Embryonic facial prominence (tissue), 1 donor: ENCODE data around the gene ANKMY2.
"Not testable (repeated sequence)": the region's sequence is repeated elsewhere in the genome, so short reads cannot be mapped to it uniquely, and the experiment has no call there.

Experiments used
- DNase-seq: peaks from one replicate; pipeline ENCODE4 v3.0.0-alpha.2; 2016; ENCODE audit errors: extremely low spot score

The ANKMY2 gene

DNA sequence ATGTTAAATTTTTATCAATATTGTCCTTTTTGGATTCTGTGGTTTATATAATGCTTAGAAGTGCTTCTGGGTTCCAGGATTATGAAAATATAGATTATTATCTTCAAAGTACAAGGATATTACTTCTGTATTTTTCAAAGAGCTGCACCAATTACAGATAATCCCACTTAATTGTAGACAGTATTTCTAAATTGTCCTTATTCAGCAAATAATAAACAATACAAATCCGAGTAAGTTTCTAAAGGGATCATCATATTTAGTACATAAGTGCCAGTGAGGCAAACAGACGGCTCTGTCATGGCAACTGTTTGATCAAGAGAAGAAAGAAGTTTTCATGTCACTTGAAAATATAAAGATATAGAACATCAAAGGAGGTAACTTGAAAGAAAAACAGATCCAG is 19.2 kb downstream of the ANKMY2 start:
- DNase-seq: no peak

DNA sequence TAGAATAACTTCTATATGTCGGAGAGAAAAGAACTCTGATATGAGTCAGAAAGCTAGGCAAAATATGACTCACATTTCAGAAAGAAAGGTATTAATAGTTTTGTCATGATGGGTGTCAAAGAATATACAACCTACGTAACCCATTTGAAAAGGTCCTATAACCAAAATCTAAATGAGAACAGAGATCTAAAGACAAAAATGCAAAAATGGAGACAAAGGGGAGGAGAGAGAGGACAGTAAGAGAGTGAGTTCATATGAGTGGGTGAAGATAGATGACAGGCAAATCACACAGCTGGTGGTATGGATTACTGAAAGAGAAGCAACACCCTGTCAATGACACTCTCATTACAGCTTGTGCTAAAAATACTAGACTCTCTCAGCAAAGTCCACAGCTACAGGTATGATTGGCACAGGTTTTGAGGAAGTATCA is 25.6 kb downstream of the ANKMY2 start:
- DNase-seq: no peak

DNA sequence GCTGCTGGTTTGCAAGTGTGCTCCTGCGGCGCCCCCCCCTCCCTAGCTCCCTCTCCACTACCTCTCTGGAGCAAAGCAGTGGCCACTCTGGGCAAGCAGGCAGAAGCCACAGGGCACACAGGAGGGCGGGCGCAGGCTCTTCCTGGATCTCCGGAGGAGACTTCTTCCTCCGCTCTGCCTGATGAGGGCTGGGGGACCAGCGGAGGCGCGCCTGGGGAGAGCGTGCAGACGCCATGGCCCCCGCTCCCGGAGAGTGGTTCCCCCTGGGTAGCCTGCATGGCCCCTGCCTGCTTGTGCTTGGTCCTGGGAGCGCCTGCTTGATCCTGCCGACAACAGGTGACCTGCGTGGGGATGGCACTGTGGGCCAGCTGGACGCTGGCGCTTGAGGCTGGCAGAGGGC is 29.0 kb downstream of the ANKMY2 start:
- DNase-seq: no peak

DNA sequence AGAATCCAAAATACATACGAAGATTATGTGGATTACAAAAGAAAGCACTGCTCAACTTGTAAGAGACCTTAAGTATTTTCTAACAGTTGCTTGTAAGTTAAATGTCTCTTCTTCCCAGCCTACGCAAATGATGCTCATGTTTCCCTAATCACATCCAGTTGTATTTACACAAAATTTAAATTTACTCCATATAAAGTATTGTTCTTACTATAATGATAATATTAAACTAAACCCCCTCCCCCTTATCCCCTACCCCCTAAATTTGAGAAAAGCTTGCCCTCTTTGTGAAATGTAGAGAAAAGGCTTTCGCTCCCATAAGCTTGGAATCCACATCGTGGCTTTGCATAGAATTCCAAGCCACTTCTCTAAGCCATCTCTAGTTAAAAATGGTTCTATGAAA is 29.4 kb downstream of the ANKMY2 start:
- no peak for DNase-seq

DNA sequence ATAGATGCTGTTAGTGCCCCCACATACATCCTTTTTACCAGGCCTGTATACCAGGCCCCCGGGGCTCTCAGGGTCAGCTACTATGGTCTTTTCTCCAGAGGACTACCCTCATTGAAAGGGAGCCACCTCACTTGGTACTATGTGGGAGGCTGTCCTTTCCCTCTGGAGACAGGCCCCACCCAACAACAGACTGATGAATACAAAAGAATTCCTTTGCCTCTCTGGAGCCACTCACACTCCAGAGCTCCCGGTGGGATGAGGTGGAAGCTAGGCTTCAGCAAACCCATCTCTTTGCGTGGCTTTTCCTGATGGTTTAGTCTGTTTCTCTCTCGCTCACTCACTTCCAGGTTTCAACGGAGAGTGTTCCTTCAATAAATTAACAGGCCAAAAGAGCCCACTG is 30.3 kb downstream of the ANKMY2 start:
- DNase-seq: no peak

DNA sequence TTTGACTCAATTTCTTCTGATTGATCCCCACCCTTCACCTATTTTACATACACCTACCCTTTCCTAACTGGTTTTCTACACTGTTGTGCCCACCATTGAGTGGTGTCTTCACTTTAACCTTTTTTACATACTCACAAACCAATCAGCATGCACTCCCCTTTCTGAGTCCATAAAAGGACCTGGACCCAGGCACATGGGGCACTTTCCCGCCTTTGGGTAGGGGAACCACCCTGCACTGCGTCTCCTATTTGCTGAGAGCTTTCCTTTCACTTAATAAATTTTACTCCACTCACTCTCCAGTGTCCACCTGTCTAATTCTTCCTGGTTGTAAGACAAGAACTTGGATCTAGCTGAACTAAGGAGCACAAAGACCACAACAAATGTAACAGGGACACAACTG is 33.8 kb downstream of the ANKMY2 start:
- no peak for DNase-seq

DNA sequence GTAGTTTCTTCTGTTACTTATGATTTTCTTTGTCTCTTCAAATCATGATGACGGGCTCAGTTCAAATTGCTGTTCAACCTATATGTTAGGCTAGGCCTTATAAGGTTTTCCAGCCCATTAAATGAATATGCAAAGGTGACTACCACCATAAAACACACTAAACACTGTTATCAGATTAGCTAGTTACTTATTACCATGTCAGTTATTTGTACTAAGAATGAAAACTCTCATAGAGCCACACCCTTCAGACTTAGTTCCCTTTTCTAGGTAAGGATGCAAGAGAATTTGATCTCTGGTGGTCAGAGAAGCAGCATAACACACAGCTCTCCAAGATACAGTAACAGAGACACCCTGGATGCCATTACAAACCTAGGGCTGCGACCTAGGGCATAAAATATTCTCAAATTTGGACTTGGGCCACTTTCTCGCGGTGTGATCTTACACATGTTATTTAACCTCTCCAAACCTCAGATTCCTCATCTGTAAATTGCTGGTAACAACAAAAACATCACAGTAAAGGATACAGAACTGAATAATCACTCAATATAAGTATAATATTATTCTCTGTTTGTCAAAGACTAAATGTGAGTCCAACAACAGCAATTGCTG is 35.6 kb downstream of the ANKMY2 start:
- DNase-seq: no peak

DNA sequence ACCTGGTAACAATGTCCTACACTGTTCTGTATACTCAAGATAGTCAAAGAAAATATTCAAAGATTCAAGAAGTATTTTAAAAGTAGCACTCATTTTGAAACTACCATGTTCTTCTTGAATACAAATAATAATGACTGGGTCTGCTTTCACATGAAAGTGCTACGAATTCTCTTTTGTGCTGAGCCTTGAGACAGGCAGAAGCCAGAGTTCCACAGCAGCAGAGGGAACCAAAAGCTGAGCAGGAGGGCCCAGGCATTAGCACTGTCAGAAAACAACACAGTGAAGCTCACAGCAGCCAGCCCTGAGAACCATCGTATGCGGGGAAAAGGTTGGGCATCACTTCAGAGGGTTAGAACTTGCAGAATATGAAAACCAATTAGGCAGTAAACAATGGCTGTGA is 38.9 kb downstream of the ANKMY2 start:
- DNase-seq: no peak

DNA sequence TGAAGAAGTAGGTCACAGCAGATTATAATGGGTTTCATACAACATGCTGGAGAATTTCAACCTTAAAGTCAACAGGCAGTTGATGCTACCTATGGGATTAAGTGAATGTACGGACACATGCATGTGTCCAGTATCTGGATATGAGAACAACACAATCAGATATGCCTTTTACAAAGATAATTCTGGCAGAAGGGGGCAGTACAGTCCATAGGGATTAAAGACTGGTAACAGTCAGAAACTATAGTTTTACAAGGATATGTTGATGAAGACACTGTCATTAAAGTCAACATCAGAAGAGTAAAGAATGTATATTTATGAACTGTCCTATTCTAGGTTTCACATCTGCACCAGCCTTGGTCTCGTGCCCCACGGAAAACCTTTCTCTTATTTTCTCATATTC is 41.5 kb downstream of the ANKMY2 start:
- DNase-seq: no peak

DNA sequence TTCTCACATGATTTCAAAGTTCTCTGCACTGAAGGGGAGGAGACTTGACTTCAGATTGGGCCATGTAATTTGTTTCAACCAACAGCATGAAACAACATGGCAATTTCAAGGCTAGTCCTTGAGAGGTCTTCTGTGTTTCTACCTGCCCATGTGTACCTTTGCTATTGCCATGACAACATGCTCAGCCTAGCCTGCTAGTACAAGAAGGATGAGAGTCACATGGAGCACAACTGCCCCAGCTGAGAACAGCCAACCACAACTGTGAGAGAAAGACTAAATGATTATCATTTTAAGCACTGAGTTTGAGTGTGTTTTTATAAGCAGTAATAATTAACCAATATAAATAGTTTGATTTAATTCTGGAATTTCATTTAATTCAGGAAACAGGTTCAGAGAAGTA is 41.9 kb downstream of the ANKMY2 start:
- no peak for DNase-seq

DNA sequence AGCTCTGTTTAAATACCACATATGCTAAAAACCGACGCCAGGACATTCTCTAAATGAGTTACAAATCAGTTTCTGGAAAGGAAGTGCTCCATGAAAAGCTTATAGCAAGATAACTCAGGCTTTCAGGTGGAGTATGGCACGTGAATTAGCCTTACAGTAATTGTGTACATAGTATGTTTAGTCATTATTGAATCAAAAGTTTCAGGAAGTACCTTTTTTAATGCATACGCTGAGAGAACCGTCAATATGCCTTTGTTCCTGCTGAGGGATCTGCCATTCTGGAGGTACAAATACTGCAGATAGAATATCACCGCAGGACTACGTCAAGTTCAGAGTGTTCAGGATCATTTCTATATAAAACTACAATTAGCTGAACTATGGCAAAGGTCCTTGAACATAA is 45.7 kb downstream of the ANKMY2 start:
- no peak for DNase-seq

DNA sequence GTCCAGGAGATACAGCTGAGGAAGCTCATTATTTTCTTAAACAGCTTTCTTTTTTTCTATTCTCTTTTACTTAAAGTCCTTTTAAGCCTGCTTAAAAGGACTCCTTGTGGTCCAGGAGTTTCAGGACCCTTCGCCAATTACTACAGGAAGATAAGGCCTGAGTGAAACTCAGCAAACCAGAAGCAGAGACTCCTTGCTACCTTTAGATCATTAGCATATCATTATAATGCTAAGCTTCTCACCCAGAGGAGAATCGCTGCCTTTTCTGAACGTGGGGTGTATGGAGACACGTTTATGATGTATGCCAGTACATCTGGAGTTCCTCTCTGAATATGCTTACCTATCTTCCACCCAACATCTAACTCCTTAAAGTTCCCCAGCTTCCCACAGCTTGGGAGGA is 47.5 kb downstream of the ANKMY2 start:
- no peak for DNase-seq

DNA sequence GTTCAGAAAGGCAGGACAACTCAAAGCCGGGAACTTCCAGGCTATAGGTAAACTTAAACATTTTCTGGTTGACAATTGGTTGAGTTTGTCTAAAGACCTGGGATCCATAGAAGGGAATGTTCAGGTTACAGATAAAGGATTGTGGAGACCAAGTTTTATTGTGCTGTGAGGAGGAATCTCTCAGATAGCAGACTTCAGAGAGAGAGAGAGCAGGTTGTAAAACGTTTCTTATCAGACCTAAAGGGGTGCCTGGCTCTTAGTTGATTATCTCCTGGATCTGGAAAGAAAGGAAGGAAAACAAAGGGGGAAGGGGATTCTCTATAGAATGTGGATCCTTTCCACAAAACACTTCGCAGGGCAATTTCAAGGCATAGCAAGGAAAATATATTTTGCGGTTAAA is 50.0 kb downstream of the ANKMY2 start:
- not testable (repeated sequence) for DNase-seq

DNA sequence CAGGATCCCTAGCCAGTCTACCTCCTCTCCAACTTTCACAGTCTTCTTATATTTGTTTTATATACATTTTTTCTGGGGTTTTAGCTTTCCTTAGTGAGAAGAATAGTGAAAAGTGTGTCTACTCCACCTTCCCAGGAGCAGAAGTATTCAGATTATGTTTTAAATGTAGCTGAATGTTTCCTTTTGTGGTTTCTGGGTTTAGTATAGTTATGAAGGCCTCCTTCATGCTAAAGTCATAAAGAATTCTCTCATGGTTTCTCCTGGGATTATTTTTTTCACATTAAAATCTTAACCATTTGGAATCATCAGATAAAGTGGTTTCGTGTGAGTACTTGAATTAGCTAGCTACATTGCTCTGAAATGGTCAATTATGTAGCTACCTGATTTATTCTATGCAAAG is 50.9 kb downstream of the ANKMY2 start:
- DNase-seq: no peak

DNA sequence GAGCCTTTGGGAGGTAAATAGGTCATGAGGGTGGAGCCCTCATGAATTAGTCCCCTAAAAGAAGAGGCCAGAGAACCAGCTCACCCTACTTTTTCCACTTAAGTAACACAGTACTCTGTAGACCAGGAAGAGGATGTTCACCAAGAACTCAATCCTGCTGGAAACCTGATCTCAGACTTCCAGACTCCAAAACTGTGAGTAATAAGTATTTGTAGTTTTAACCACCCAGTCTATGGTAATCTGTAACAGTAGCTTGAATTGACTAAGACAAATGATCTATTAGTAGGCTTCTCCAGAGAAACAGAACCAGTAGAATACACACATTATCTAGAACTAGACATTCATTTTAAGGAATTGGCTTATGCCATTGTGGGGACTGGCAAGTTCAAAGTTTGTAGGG is 51.5 kb downstream of the ANKMY2 start:
- no peak for DNase-seq

DNA sequence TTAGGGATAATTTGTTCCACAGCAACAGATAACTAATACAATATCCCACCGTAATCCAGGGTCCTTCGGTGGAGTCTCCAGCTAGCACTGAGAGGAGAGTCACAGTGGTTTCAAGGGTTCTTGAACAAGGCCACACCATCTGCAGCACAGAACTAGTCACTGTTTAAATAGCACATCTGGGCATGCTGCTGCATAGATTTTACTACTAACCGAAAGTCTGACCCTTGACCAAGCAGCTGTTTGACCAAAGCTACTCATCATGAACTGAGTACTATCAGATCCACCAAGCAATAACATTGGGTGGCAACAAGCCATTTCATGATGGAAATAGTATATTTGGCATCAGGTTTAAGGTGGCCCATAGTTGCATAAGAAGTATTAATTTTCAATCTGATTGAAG is 53.2 kb downstream of the ANKMY2 start:
- no peak for DNase-seq

DNA sequence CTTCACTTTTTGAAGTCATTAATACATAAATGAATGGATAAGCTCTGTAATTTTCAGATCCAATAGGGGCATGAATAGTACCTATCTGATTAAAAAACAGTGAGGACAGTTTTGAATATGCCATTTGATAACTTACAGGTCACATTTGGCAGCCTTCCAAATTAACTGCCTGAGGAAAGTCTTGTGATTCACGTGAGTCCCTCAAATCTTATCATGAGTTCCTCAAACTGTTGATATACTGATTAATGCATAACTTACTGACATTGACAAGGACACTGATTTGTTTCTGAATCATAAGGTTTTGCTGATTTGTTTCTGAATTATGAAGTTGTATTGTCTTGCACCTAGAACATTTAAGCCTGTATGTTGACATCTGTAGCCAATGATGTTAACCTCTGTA is 55.1 kb downstream of the ANKMY2 start:
- no peak for DNase-seq

DNA sequence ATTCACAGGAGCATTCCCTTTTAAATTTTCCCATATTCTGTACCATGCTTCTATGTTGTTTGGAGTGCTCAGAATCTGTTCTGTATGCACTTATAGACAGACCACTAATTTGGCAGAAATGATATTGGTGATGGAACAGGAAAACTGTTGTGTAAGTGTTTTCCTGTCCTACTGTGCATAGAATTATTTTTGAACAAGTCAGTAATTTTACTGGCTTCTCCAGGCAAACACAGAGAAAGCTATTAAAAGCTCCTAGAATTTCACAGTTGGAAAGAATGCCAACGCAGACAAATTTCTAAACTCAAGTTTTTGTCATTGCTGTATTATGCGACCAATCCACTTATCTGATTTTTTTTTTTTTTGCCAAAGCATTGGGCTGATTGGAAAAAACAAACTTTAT is 55.7 kb downstream of the ANKMY2 start:
- no peak for DNase-seq

DNA sequence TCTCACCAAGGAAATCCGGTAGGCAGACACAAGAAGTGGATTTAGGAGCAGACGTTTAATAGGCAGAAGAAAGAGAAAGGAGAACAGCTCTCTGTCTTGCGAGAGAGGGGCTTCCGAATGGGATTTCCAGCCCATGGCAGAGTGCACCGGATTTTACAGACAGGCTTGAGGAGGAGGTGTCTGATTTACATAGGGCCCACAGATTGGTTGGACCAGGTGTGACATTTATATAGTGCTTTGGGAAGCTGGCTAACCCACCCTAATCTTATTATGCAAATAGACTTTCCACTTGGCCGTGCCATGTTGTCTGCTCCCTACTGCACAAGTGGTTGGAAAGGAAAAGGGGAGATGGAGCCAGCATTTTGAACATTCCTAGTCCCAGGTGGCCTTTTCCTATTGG is 57.8 kb downstream of the ANKMY2 start:
- no peak for DNase-seq

DNA sequence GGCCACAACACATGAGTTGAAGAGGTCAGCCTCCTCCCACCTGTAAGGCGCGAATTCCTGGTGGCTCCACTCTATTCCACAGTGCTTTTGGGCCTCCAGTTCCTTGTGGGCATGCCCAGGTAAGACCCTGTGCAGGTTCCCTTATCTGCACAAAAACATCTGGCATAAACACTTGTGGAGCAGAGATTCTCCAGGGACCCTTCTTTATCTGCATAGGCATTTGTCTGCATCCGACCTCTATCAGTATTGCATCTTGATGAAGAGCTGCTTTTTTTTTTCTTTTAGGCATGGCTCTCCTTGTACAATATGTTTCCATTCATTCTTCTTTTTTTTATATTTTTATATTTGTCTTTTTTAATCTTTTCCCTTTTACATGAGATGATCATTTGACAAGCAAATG is 58.4 kb downstream of the ANKMY2 start:
- no peak for DNase-seq

DNA sequence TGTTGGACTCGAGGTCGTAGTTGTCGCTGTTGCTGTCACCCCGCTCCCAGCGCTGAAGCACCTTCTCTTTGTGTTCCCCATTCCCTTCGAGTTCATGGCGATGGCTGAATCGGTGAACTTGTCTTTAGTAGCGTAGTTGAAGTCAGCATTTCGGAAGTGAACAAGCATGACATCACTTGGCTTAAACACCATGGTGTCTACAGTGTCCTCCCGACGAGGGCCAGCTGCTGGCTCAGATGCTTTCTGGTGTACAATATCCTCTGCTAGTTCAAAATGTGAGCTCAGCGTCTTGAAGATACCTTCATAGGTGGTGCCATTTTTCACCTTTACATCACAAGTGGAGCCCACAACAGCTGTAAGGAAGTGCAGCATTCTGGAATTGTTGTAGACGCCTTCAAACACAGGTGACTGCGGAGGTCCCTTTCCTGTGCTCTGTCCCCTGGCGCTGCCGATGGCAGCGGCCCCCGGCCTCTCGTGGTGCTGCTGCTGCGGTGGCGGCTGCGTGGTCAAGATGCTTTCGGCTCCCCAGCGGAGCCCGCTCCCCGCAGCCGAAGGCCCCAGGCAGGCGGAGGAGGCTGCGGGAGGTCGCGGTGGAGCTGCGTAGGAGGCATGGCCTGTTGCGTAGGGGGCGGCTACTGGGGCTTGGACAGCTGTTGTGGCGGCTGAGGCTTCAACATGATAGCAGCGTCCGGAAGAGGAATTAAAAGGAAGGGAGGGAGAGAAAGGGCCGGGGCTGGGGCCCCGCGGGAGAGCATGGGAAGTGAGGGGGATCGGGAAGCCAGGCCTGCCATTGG is 59.3 kb downstream of the ANKMY2 start:
- no peak for DNase-seq

DNA sequence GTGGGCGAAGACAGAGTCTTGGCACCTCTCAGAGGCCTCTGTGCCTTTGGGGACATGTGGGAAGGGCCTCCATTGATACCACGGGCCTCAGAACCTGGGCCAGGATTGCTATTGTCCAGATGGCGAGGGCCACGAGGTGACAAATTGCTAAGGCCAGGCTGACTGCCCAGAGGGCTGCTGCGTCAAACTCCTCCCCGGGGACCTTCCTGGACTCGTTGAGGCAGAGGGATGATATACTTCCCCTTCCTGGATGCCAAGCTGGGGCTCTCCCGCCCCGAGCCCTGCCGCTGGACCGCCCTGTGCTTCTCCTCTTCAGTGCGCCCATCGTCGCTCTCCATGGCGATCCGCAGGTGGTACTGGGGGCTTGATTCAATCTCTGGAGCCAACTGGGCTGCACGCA is 60.0 kb downstream of the ANKMY2 start:
- DNase-seq: no peak

DNA sequence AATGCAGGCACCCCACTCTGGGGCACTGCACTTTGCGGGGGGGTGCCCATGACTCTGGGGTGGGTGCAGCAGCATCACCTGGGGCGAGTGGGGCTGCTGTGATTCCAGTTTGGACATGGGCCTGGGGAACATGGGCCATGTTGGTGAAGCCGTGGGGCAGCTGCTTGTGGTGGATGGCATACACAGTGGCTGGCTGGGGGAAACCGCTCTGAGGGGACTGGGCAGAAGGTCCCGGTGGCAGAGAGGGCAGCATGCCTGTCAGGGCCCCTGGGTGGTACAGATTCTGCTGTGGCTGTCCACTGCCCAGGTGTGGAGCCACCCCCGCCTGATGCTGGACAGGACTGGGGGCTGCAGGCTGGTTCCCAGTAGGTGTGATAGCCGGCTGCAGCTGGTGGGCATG is 61.7 kb downstream of the ANKMY2 start:
- no peak for DNase-seq

DNA sequence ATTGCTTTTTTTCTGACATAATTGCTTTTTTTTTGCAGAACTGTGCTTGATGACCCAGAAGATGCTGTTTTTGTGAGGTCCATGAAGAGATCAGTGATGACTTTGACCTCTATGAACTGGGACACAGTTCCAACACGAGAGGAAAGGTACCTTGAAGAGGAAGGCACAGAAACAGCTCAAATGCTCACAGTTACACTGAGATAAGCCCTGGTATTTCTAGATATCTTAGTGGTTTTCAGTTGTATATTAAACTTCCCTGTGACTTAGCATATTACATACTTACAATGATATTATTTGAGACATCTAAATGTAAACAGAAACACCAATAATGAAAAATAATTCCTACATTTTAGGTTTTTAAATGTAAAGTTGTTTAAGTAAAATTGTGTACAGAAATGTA is 64.3 kb downstream of the ANKMY2 start:
- no peak for DNase-seq
